Activated CD8-positive, alpha-beta T cell treated with anti-CD3 and anti-CD28 coated beads for 36 hours (primary cell): ENCODE data around the gene ZNF550. TPM values are rescaled to one million over a fixed set of nuclear protein-coding genes. Genes with fewer than 3 reads are reported as not detected.
"Not testable (repeated sequence)": the region's sequence is repeated elsewhere in the genome, so short reads cannot be mapped to it uniquely, and the experiment has no call there.

Experiments used
- ATAC-seq: fragments of 200-7000 bp; cut with Tn5 transposase; one replicate; pipeline ENCODE4 v1.10.0; 2021; ENCODE audit warnings: mild to moderate bottlenecking, moderate library complexity
- CTCF ChIA-PET: fragments of 350-600 bp; sonication (Branson Sonifier 250); formaldehyde crosslinking; loops from one replicate; lab custom pipeline; 2021; ENCODE audit warnings: antibody characterized with exemption; lab: Charles Lee
- POLR2A ChIA-PET: fragments of 350-600 bp; sonication (Branson Sonifier 250); formaldehyde crosslinking; loops from one replicate; lab custom pipeline; 2021; ENCODE audit warnings: antibody characterized with exemption; lab: Charles Lee
- DNase-seq: peaks from one replicate; pipeline ENCODE4 v3.0.0-alpha.2; 2020
- H3K27ac Mint-ChIP-seq: one replicate; pipeline ENCODE4 v1.8.0; 2021; ENCODE audit warnings: mild to moderate bottlenecking, mixed read lengths
- H3K27me3 Mint-ChIP-seq: one replicate; pipeline ENCODE4 v1.8.0; 2021; ENCODE audit warnings: mixed read lengths
- H3K36me3 Mint-ChIP-seq: one replicate; pipeline ENCODE4 v1.8.0; 2021; ENCODE audit warnings: low read depth, mixed read lengths
- H3K4me1 Mint-ChIP-seq: one replicate; pipeline ENCODE4 v1.8.0; 2021; ENCODE audit warnings: low read depth, mixed read lengths
- H3K4me3 Mint-ChIP-seq: one replicate; pipeline ENCODE4 v1.8.0; 2021; ENCODE audit warnings: mild to moderate bottlenecking, moderate library complexity, mixed read lengths
- H3K9me3 Mint-ChIP-seq: one replicate; pipeline ENCODE4 v1.8.0; 2021; ENCODE audit warnings: mixed read lengths
- intact Hi-C: fragments of 100-400 bp; cut with micrococcal nuclease; formaldehyde crosslinking; loops from one replicate; pipeline ENCODE4 v1.10.0; 2022
- total RNA-seq, 2 experiments: library from RNA; stranded (reverse); gene quantifications; one replicate each; pipeline ENCODE4 v1.2.3, GENCODE V29; 2021
- TF ChIP-seq, protein P1 (sequence below): fragments of 200-600 bp; IDR thresholded peaks from one replicate; pipeline ENCODE4 v1.8.0; 2022; ENCODE audit warnings: antibody characterized with exemption, mild to moderate bottlenecking

Gene ZNF550
- total RNA-seq, 2 experiments from 2014 or later, result 10.3 to 13.5 TPM

DNA sequence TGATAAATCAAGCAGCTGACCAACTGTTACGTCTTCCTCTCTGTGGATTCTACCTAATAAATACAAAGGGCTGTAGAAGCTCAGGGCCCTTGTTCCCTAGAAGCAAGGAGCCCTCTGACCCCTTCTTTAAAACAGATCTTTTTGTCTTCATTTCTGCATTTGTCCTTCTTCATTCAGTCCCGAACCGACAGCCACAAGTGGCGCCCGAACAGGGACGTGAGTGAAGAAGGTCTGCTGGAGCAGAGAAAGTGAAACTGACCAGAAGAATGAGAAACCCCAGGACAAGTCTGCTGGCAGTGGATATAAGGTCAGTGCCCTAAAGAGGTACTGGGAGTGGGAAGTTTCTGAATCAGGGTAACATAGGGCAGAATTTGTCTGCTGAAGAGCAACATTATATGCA is 46.8 kb downstream of the ZNF550 start:
- DNase-seq (peak; percentile 12), ATAC-seq (no peak)
- no peak overlapping the region for H3K4me3 Mint-ChIP-seq
- no peak overlapping the region for H3K27ac Mint-ChIP-seq
- peaks cover 72% of the 10 kb centered on the region for H3K9me3 Mint-ChIP-seq
- TF ChIP-seq, protein P1, sequence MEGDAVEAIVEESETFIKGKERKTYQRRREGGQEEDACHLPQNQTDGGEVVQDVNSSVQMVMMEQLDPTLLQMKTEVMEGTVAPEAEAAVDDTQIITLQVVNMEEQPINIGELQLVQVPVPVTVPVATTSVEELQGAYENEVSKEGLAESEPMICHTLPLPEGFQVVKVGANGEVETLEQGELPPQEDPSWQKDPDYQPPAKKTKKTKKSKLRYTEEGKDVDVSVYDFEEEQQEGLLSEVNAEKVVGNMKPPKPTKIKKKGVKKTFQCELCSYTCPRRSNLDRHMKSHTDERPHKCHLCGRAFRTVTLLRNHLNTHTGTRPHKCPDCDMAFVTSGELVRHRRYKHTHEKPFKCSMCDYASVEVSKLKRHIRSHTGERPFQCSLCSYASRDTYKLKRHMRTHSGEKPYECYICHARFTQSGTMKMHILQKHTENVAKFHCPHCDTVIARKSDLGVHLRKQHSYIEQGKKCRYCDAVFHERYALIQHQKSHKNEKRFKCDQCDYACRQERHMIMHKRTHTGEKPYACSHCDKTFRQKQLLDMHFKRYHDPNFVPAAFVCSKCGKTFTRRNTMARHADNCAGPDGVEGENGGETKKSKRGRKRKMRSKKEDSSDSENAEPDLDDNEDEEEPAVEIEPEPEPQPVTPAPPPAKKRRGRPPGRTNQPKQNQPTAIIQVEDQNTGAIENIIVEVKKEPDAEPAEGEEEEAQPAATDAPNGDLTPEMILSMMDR, result no peak
- peaks cover 83% of the 10 kb centered on the region for H3K36me3 Mint-ChIP-seq
- ChIA-PET CTCF (no interaction called here), POLR2A (no interaction called here)
- H3K4me1 Mint-ChIP-seq, result no peaks in the 10 kb centered on the region
- H3K27me3 Mint-ChIP-seq, result no peaks in the 10 kb centered on the region
- intact Hi-C loops, result no loop called here

DNA sequence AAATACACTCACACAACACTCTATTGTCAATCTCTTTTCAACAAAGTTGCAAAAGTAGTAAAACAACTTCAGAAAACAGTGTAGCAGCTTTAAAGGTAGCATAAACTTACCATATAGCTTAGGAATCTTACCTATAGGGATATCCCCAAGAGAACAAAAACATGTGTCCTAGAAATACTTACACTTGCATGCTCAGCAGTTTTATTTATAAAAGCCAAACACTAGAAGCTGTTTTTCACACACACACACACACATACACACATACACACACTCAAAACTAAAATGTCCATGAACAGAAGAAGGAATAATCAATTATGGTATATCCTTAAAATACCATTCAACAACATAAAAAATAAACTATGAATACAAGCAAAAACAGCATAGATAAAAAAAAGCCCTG is 48.2 kb downstream of the ZNF550 start:
- H3K36me3 Mint-ChIP-seq, result peaks cover 85% of the 10 kb centered on the region
- peaks cover 68% of the 10 kb centered on the region for H3K9me3 Mint-ChIP-seq
- no peak for ATAC-seq
- POLR2A ChIA-PET, result no interaction called here
- CTCF ChIA-PET, result no interaction called here
- H3K27me3 Mint-ChIP-seq, result no peaks in the 10 kb centered on the region
- TF ChIP-seq, protein P1, result no peak
- H3K4me1 Mint-ChIP-seq, result no peaks in the 10 kb centered on the region
- intact Hi-C loops, result no loop called here
- DNase-seq, result no peak
- no peak overlapping the region for H3K4me3 Mint-ChIP-seq
- H3K27ac Mint-ChIP-seq, result no peak overlapping the region

DNA sequence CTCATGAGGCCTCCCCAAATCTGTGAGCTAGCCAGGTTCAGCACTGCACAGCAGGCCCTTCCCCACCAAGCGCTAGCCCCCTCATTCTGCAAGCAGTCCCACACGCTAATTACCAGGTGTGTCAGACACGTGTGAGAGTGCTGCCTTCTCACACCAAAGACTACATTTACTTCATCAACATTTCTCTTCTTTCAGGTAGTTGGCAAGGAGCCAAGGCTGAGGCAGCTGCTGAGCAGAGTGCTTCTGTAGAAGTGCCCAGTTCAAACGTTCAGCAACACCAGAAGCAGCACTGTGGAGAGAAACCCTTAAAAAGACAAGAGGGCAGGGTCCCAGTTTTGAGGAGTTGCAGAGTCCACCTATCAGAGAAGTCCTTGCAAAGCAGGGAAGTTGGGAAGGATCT is 53.5 kb downstream of the ZNF550 start:
- TF ChIP-seq, protein P1, result no peak
- Mint-ChIP-seq H3K9me3 (peaks cover 57% of the 10 kb centered on the region), H3K36me3 (peaks cover 87% of the 10 kb centered on the region), H3K4me1 (peaks cover 17% of the 10 kb centered on the region), H3K4me3 (no peak overlapping the region), H3K27ac (no peak overlapping the region), H3K27me3 (no peaks in the 10 kb centered on the region)
- intact Hi-C loops, result no loop called here
- ChIA-PET POLR2A (no interaction called here), CTCF (no interaction called here)
- no peak for DNase-seq
- no peak for ATAC-seq

DNA sequence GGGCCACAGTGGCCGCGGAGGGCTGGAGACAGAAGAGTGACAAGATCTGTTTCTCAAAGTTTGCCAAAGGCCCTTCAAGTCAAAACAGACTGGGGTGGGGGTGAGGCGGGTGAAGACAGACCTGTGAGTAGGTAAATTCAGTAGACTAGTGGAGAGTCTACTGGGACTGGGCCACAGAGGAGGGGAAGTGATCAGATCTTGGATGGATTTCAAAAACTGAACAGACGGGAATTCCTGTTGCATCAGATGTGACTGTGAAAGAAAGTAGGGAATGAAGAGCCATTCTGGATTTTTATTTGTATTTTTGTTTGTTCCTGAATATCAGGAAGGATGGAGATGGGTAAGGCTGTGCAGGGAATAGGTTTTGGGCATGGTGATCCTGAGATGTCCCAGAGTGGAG is 59.3 kb downstream of the ZNF550 start:
- POLR2A ChIA-PET, result interaction anchor here (0.5 kb wide), 1 partner anchor 306 kb away, joined by 5 read pairs; no protein-coding TSS in a partner anchor
- DNase-seq, ATAC-seq, intact Hi-C loops, H3K27me3 Mint-ChIP-seq: not testable (repeated sequence)
- Mint-ChIP-seq H3K4me3 (peak overlapping the region; percentile 89), H3K27ac (peak overlapping the region; percentile 88), H3K9me3 (peaks cover 47% of the 10 kb centered on the region), H3K4me1 (peaks cover 30% of the 10 kb centered on the region), H3K36me3 (peaks cover 60% of the 10 kb centered on the region)
- CTCF ChIA-PET, result interaction anchor here (0.6 to 1.0 kb wide), 2 partner anchors 23 to 94 kb away, joined by 3 read pairs; partner anchors contain the start of gene ZNF772

DNA sequence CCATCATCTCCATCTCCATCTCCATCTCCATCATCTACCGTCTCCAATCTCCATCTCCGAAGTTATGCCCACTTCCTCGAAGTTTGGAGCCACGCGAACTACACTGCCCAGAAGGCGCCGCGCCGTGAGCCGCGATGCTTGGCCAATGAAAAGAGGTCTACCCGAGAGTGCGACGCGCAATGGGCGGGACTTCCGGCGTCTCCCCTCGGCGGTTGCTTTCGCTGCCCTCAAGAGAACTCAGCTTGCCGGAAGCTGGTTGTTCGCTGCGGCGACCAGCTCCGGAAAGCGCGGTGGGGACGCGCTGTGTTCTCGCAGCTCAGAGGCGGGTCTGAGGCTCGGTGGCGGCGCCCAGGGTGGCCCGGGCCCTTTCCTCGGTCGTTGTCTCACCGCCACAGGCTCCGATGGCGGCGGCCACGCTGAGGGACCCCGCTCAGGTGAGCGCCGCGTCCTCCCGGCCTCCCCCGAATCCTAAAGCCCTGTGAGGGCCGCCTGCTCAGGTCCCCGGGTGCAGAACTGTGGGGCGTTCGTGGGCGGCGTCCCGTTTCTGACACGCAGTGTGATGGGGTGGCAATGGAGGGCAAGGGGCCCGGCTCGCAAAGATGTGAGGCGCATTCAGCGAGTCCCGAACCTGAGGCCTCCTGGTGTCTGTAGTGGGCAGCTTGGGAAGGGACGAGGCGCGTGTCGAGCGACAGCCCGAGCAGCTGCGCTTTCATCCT is 59.8 kb downstream of the ZNF550 start, which contains the start of gene ZNF773:
TSS of gene ZNF773 (plus strand) at position 259 of the 716 bp plus-strand sequence. CDS start at position 402, 143 bp downstream.
- H3K36me3 Mint-ChIP-seq, result peaks cover 60% of the 10 kb centered on the region
- CTCF ChIA-PET, result interaction anchor here (0.6 to 1.0 kb wide), 2 partner anchors 23 to 94 kb away, joined by 3 read pairs; partner anchors contain the start of gene ZNF772
- POLR2A ChIA-PET, result interaction anchor here (0.6 to 1.1 kb wide), 3 partner anchors 12 to 112 kb away, joined by 3 read pairs; partner anchors contain the start of gene ZNF419

DNA sequence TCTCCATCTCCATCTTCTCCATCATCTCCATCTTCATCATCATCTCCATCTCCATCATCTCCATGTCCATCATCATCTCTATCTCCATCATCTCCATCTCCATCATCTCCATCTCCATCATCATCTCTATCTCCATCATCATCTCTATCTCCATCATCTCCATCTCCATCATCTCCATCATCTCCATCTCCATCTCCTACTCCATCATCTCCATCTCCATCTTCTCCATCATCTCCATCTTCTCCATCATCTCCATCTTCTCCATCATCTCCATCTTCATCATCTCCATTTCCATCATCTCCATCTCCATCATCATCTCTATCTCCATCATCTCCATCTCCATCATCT is 60.4 kb downstream of the ZNF550 start:
- CTCF ChIA-PET, result interaction anchor here (1.0 kb wide), 1 partner anchor 93 kb away, joined by 3 read pairs; no protein-coding TSS in a partner anchor
- H3K4me1 Mint-ChIP-seq, result peaks cover 30% of the 10 kb centered on the region
- H3K4me3 Mint-ChIP-seq, result peak overlapping the region; percentile 89
- ATAC-seq, DNase-seq, intact Hi-C loops, H3K27me3 Mint-ChIP-seq: not testable (repeated sequence)
- H3K36me3 Mint-ChIP-seq, result peaks cover 60% of the 10 kb centered on the region
- H3K27ac Mint-ChIP-seq, result peak overlapping the region; percentile 79
- H3K9me3 Mint-ChIP-seq, result peaks cover 49% of the 10 kb centered on the region
- TF ChIP-seq, protein P1, result peak; percentile 17
- POLR2A ChIA-PET, result interaction anchor here (0.6 to 1.1 kb wide), 3 partner anchors 11 to 112 kb away, joined by 3 read pairs; partner anchors contain the start of gene ZNF419

More for the DNA sequence above, 59.8 kb downstream of the ZNF550 start, which contains the start of gene ZNF773:
- H3K27me3 Mint-ChIP-seq, intact Hi-C loops: not testable (repeated sequence)
- peak within 1 kb of the TSS; percentile 89 for H3K4me3 Mint-ChIP-seq
- H3K9me3 Mint-ChIP-seq, result peaks cover 46% of the 10 kb centered on the region
- H3K4me1 Mint-ChIP-seq, result peaks cover 30% of the 10 kb centered on the region
- H3K27ac Mint-ChIP-seq, result peak within 1 kb of the TSS; percentile 88
- peak; percentile 98 for DNase-seq
- ATAC-seq, result peak; percentile 99

DNA sequence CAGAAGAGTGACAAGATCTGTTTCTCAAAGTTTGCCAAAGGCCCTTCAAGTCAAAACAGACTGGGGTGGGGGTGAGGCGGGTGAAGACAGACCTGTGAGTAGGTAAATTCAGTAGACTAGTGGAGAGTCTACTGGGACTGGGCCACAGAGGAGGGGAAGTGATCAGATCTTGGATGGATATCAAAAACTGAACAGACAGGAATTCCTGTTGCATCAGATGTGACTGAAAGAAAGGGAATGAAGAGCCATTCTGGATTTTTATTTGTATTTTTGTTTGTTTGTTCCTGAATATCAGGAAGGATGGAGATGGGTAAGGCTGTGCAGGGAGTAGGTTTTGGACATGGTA is 71.4 kb downstream of the ZNF550 start:
- H3K27ac Mint-ChIP-seq, intact Hi-C loops, ATAC-seq, H3K27me3 Mint-ChIP-seq, DNase-seq, CTCF ChIA-PET: not testable (repeated sequence)
- Mint-ChIP-seq H3K9me3 (peaks cover 28% of the 10 kb centered on the region), H3K36me3 (peaks cover 48% of the 10 kb centered on the region), H3K4me3 (peak overlapping the region; percentile 54), H3K4me1 (peaks cover 14% of the 10 kb centered on the region)
- POLR2A ChIA-PET, result interaction anchor here (0.7 kb wide), 1 partner anchor 11 kb away, joined by 3 read pairs; the partner anchor contains the start of gene ZNF773
